NOMO-1 treated with dmso at 0.1 percent for 144 hours (cell line): ENCODE measurements around the gene AKT2.
A peak's percentile ranks its signal among the peaks of the same experiment; 100 is the strongest.
"Not testable (repeated sequence)": the region's sequence is repeated elsewhere in the genome, so short reads cannot be mapped to it uniquely, and the experiment has no call there.

Experiments
- DNase-seq: peaks from one replicate; lab custom pipeline; 2025; ENCODE audit not compliant: unreplicated experiment; lab: John Stamatoyannopoulos, UW

AKT2 gene

DNA sequence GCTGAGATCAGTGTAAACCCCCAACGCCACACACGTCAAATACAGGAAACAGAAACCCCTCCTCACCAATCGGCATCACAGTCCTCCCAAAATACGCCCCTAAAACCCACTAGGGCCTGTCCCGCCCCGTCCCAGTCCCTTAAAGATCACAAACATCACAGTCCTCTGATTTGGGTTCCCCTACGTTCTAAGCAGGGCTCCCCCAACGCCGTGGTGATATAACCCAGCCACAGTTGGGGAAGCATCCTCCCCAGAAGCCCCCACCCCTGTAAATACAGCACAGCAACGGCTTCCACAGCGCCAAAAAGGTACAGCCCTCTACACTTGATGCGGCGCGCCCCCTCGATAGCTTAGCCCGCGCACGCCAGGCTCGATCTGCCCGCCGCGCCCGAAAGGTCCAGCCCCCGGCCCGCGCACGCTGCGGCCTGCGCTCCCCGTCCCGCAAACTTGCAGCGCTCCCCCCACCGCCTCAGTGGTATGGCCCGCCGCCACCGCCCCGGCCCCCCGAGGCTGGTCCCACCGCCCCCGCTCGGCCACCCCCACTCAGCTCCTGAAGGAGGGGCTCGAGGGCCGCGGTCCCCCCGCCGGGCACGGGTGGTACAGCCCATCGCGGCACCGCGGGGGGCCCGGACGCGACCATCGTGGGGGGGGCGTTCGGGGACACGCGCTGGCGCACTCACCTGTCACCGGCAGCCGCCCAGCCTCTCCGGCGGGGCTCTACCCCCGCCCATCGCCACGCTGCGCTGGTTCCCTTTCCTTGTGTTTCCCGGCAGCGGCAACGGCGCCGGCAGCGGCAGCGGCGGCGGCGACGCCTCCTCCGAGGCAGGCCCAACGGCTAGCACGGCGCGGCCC lies at the start of gene AKT2:
TSS of gene AKT2 (minus strand) at position 845 of the 852 bp plus-strand sequence. CDS start 20,078 bp downstream, outside the sequence.
- DNase-seq: peak; percentile 28

DNA sequence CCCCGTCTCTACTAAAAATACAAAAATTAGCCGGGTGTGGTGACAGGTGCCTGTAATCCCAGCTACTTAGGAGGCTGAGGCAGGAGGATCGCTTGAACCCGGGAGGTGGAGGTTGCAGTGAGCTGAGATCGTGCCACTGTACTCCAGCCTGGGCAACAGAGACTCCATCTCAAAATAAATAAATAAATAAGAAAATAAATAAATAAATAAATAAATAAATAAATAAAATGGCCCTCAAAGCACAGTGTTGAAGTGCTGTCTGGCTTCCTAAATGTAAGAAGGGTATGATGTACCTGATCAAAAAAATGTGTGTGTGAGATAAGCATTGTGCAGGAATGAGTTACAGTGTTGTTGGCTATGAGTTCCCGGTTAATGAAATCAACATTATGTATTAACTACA lies 47.9 kb upstream of the AKT2 start:
- DNase-seq: not testable (repeated sequence)

DNA sequence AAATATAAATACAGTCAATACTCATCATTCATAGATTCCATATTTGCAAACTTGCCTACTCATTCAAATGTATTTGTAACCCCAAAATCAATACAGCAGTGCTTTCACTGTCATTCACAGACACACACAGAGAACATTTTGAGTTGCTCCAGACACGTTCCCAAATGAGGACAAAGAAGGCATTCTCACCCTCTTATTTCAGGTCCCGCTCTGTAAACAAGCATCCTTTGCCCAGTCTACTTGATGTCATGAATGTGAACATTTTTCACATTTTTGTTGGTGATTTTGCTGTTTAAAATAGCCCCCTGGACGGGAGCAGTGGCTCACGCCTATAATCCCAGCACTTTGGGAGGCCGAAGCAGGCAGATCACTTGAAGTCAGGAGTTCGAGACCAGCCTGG lies 47.5 kb upstream of the AKT2 start:
- DNase-seq: no peak

DNA sequence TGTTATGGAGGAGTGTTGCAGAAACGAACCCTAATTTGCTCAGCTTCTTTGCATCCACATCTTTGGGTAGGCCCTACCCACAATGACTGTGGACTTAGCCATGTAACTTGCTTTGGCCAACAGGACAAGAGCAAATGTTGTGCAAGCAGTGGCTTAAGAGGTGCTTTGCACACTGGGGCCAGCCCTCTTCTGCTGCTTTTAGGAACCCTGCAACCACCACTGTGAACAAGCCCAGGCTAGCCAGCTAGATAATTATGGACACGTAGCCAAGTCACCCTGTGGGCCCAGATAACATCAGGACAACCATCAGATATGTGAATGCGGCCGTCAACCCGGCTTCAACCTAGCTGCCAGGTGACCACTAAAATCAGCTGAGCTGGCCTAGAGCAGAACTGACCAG lies 45.9 kb upstream of the AKT2 start:
- DNase-seq: peak; percentile 64

DNA sequence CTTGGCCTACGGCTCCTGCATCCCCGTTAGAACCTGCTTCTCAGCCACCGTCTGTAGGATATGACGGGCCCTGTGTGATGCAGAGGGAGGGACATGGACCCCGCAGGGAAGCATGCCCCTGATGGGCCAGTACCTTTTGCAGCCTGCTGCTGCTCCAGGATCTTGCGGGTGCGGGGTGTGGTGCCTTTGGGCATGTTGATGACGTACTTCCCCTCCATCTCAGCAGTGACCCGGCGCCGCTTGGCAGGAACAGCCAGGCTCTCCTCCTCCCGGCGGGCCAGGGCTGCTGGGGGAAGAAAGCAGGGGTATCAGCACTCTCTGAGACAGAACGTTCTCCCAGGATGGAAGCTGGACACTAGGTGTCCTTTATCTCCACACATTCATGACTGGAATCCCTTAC lies 41.1 kb upstream of the AKT2 start:
- no peak for DNase-seq

DNA sequence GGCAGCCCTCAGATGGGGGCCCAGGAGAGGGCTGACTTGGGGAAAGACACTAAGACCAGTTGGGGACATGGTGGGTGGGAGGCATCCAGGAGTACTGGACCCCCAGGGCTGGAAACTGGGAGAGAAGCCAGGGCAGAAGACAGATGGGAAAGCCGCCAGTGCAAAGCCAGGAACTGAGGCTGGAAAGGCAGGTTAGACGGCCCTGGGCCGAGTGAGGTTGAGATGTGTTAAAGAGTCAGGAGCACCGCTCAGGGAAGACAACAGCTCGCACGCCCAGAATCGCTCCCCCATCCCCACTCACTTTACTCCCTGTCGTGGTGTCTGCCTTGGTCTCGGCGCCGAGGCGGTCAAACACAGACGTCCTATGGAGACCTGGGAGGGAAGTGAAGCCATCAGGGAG lies 38.6 kb upstream of the AKT2 start:
- DNase-seq: no peak

DNA sequence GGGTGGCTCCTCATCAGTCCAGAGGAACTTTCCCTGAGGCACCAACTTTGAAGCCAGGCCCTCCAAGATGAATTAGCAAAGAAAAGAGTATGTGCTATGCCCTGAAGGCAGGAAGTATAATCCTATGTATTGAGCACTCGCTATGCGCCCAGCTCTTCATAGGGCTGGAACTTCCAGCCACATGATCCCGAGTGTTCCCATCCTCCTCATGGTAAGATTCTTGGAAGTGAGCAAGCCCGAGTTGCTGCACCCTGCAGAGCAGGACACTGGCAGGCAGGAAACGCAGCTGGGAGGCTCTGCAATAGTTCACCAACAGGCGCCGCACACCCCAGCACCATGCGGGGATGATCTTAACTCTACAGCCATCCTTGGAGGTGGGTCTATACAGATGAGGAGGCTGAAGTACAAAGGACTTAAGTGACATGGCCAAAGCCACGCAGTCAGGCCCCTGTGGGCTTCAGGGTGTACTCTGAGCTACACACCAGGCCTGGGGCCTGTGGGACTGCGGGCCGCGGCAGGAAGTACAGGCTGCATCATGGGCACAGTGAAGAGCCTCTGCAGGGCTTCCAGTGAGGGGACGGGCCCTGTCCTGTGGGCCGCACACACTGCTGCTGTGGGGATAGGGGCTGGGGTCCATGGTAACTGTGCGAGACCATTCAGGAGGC lies 37.9 kb upstream of the AKT2 start:
- no peak for DNase-seq

DNA sequence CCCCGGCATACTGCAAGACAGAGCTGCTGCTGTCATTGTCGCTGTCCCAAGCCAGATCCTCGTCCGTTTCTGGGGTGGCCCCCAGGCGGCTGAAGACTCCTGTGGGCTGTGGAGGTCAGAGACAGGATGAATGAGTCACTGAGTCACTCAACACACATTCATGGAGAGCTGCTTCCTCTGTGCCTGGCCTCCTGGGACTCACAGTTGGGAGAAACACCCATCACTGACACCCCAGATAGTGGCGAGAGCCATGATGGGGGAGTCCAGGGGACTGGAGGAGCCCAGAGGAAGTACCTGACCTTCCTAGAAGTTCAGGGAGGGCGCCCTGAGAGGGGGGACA lies 37.1 kb upstream of the AKT2 start:
- DNase-seq: no peak

DNA sequence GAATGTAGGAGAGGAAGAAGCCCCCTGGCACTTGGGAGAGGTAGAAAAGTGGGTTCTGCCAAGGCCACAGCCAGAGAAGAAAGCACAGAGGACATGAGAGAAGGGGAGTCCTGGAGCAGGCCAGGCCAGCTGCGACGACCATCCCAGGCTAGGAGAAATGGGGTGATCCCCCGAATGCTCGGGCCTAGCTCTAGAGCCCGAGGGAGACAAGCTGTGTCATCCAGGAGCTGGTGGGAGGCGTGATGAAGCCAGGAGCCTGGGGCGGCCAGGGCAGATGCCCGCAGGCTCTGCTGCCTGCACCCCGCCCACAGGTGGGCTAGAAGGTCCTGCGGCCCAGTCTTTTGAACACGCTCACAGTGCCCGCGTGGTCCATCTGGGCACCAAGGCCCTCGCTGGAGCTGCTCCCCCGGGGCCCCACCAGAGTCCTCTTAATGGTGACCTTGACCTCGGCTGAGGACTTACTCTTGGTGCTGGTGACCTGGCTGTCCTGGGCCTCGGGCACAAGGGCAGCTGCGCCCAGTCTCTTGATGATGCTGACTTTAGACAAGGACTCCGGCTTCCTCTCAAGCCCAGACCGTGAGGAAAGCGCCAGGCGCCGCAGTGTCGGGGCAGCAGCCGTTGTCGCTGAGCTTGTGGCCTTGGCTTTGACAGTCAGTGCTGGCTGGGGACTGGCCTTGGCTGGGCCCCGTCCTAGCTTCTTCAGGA lies 36.6 kb upstream of the AKT2 start:
- no peak for DNase-seq

DNA sequence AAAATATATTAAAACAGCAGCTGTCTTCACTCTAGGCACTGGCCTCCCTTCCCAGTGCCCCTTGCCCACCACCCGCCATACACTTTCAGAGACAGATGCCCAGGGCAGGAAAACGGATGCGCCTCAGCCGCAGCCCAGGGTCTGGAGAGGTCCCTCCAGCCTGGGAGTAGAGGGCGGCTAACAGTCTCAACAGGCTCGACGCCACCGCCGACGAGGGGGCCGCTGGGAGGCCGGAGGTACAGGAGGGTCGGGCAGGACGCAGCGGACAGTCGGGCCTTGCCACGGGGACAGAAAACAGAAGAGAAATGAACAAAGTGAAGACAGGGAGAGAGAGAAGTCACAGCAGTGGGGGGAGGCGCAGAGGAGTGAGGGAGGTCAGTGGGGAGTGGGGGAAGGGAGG lies 35.9 kb upstream of the AKT2 start:
- DNase-seq: no peak

DNA sequence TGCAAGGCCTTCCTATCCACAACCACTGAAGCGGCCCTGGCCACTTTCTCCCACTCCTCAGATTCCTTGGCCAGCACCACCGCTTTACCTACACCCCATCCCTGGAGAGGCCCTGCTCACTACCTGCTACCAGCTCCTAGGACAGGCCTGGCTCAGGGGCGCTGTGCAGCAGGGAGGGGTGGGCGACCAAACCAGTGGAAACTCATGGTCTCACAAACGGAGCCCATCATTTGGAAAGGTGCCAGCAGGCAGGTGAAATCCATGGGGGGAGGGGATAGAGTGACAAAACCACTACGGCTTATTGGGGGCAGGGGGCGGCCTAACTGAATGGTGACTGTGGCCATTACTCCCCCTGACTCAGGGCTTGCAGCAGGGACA lies 35.4 kb upstream of the AKT2 start:
- DNase-seq: no peak

DNA sequence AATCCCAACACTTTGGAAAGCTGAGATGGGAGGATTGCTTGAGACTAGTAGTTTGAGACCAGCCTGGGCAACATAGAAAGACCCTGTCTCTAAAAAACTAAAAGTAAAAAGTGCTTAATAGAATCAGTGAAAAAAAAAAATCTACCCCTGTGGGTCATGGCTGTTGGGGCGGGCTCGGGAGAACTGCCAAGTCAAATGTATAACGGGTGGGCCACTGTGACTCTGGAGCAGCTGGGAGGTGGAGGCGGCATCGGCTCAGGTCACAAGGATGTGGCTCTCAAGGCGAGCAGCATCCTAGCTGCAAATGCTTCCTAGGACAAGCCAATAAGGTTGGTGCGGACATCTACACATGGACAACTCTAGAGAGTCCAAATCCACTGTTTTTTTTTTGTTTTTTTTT lies 32.2 kb upstream of the AKT2 start:
- no peak for DNase-seq

DNA sequence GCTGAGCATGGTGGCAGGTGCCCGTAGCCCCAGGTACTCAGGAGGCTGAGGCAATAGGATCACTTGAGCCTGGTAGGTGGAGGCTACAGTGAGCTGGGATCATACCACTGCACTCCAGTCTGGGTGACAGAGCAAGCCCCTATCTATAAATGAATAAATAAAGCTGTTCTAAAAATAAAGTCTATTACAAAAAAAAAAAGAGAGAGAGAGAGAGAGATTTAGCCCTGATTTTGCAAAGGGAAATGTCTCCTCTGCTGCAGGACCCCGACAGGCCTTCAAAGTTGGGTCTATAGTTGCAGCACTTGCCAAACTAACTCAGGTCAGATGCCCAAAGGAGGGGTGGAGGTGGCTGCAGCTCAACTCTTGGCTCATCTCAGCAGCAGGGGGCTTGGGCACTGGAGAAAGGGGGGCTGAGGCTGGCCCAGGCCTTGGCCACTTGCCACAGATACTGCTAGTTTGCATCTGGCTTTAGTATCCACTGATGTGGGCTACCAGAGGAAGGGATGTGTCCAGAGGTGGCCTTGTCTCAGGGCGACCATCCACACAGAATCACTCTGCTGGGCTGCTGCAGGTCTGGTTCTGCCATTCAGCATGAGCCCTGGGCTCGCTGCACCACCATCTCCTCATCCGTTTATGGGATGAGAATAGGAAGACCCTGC lies 30.8 kb upstream of the AKT2 start:
- no peak for DNase-seq

DNA sequence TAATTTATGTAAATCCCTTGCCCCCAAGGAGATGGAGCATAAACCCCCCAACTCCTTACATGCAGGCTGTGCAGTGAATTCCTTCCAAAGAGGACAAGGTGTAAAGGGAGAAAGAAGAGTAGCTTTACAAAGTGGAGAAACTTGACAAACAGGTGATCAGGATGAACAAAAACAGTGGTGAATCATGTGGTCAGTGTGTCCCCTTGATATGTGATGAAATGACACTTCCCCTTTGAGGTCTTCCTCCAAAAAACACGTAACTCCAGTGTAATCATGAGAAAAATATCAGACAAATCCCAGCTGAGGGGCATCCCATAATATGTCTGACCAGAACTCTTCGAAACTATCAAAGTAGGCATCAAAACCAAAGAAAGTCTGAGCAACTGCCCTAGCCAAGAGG lies 29.5 kb upstream of the AKT2 start:
- DNase-seq: no peak

DNA sequence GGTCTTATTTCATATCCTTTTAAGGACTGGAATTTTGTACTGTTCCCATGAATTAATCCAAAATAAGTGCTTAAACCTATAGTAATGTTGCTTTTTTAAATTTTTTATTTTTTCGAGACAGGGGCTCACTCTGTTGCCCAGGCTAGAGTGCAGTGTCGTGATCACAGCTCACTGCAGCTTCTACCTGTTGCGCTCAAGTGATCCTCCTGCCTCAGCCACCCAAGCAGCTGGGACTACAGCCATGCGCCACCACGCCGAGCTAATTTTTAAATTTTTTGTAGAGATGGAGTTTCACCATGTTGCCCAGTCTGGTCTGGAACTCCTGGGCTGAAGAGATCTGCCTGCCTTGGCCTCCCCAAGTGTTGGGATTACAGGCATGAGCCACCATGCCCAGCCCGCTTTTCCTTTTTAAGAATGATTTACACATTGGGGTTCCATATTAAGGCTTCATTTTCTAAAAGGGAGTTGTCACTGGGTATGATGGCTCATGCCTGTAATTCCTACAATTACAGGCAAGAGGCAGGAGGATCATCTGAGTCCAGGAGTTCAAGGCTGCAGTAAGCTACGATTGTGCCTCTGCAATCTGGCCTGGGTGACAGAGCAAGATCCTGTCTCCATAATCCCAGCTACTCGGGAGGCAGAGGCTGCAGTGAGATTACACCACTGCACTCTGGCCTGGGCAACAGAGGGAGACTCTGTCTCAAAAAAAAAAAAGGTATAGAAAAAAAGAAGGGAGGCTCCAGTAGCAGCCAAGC lies 28.3 kb upstream of the AKT2 start:
- no peak for DNase-seq

DNA sequence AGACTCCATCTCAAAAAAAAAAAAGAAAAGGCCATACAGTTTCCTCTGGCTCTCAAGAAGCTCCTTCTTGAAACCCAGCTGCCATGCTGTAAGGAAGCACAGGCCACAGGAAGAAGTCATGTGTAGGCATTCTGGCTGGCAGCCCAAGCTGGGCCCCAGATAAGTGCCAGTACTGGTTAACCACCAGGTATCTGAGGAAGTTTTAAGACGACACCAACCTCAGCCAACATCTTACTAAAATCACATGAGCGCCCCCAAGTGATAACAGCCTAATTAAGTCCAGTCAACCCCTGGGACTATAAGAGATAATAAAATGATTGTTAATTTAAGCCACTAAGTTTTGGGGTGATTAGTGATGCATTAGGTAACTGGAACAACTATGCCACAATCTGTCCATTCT lies 27.4 kb upstream of the AKT2 start:
- DNase-seq: no peak

DNA sequence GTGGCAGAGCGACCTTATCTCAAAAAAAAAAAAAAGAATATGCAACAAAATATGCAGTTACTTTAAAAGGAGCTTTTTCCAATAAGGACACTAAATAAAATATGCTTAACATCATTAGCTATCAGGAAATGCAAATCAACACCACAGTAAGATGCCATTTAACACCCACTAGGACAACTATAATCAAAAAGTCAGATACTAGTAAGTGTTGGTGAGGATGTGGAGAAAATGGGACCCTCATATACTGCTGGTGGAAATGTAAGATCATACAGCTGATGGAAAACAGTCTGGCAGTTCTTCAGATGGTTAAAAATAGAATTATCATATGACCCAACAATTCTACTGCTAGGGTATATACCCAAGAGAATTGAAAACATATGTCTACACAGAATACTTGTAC lies 24.5 kb upstream of the AKT2 start:
- DNase-seq: no peak

DNA sequence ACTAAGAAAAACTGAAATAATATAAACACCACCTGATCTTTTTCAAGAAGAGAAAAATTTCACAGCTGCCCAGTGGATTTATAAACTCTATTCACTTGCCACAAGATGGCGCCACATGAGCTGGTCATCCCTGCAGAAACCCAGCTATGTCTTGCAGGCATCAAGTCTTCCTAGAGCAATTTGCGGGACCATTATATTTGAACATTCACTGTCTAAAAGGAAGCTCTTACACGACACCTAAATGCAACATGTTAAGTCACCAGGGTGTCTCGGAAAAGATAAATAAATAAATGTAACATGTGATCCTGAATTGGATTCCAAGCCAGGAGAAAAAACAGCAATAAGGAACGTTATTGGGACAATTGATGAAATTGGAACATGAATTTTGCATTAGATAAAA lies 20.3 kb upstream of the AKT2 start:
- DNase-seq: peak; percentile 45

DNA sequence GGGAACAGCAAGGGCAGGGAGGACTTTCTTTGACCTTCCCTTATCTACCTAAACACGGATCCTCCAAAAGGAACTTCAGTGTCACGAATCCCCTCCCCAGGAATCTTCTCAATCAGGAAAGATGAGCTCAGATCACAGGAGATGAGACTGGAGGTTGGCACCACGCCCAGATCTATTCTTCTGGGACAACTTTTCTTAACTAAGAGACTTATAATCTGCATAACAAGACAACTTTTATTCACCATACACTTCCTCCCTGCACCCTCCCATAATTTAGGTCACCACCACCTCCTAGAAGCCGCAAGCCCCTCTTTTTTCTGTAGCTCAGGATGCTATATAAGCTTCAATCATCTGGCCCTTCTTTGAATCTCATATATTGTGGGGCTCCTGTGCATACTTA lies 19.2 kb upstream of the AKT2 start:
- DNase-seq: no peak

DNA sequence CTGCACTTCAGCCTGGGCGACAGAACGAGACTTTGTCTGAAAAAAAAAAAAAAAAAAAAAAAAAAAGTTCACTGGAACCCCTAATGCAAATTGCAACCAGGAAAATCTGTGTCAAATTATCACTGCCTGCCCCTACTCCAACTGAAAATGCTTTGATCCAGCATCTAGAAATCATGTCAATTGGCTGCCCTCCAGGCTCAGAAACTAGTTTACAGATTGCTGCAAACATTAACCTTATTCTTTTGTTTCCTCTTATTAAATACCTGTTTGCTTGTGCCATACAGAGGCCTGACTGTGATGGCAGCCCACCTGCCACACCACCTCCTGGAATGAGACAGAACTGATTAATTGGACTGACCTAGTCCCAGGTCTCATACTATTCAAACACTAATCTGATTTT lies 18.6 kb upstream of the AKT2 start:
- no peak for DNase-seq
